HL-60 (cell line): ENCODE measurements around the gene DMBT1.

Experiments
- CTCF ChIP-seq: IDR thresholded peaks from one replicate; pipeline ENCODE4 v1.5.1; 2011; ENCODE audit warnings: low read length, control low read depth, inconsistent platforms; ENCODE audit not compliant: insufficient read depth
- POLR2AphosphoS5 ChIP-seq: IDR thresholded peaks from 2 replicates; pipeline ENCODE4 v1.6.1; 2012; ENCODE audit warnings: low read depth

GRCh38 chr10:122531261-122531660 is 29.3 kb upstream of the DMBT1 start:
- no peak for TF ChIP-seq CTCF
- TF ChIP-seq POLR2AphosphoS5: no peak
